HEK293 (cell line): Measurements from ENCODE around the gene GPSM1.

Experiments
- ZEB2 ChIP-seq: fragments of 450-650 bp; formaldehyde crosslinking; IDR thresholded peaks from 2 replicates; pipeline ENCODE4 v1.5.1; 2016; ENCODE audit warnings: missing biosample characterization, missing genetic modification characterization
- TF ChIP-seq, protein P1 (sequence below): fragments of 450-650 bp; formaldehyde crosslinking; IDR thresholded peaks from 2 replicates; pipeline ENCODE4 v1.5.1; 2016; ENCODE audit warnings: missing biosample characterization, missing genetic modification characterization

DNA sequence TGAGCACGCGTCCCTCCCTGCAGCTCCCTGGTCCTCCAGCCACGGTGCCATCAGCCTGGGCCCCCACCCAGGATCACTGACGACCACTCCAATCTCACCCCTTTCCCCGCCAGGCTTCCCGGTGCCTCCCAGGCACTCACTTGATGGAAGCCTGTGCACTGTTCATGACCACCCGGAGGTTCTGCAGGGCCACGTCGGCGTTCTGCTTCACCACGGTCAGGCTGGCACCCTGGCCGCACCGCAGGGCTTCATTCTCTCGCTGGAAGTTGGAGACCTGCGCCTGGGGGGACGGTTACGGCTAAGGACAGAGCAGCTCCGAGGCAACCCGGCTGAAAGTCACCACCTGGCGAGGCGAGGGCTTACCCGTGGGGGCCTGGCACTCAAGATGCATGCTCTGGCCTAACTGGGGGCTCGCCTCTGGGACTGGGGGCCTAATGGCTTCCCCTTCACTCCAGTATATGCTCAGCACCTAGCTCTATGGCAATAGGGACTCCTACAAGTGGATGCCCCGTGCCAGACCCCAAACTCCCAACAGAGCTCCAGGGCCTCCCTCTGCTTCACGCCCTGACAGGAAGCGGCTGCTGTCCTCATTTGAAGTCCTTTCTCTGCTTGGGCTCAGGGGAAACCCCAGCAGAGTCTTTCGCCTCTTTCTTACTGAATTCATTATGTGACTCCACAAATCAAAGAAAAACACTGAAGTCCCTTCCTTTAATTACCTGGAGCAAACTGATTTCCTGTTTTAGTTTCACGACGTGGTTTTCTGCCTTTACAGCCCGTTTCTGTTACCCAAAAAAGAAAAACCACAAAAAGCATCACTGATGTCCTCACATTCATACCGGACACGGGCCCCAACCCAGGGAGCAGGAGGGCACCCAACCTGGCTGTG is 76.8 kb downstream of the GPSM1 start:
- TF ChIP-seq, protein P1, sequence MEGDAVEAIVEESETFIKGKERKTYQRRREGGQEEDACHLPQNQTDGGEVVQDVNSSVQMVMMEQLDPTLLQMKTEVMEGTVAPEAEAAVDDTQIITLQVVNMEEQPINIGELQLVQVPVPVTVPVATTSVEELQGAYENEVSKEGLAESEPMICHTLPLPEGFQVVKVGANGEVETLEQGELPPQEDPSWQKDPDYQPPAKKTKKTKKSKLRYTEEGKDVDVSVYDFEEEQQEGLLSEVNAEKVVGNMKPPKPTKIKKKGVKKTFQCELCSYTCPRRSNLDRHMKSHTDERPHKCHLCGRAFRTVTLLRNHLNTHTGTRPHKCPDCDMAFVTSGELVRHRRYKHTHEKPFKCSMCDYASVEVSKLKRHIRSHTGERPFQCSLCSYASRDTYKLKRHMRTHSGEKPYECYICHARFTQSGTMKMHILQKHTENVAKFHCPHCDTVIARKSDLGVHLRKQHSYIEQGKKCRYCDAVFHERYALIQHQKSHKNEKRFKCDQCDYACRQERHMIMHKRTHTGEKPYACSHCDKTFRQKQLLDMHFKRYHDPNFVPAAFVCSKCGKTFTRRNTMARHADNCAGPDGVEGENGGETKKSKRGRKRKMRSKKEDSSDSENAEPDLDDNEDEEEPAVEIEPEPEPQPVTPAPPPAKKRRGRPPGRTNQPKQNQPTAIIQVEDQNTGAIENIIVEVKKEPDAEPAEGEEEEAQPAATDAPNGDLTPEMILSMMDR: no peak
- TF ChIP-seq ZEB2 (tag by site-specific recombination): no peak
